Measurements from ENCODE around the gene SCAMP1.

SCAMP1 gene

DNA sequence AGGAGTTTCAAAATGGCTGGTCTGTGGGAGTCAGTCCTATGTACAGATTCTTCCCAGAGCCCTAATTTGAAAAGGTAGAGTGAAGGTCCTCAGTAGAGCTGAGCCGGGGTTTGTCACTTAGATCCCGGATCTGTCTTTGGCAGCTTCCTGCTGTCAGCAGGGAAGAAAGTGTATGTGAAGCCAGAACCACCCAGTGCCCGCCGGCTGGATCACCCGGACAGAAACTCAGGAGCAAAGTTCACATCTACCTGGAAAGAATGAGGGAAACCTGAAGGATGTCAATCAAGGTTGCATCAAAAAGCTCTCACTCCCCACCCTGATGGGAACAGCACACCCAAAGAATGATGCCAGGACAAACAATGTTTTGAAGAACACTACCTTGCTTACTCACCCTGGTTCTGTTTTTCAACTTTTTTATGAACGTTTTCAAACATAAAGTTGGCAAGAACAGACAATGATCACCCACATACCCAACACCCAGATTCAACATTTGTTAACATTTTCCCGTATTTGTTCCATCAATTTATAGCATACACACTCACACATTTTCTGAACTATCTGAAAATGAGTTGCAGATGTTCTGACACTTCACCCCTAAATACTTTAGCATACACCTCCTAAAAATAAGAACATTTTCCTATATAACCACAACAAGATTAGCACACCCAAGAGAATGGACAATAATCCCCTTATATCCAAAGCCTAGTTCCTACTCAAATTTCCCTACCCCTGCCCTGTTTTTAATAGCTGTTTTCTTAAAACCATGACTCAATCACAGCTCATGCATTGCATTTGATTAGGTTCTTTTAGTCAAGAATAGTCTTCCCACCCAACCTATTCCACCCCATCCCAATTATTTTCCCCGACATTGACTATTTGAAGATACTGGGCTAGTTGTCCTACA, 154.3 kb downstream of the SCAMP1 start:
- no peak for DNase-seq

DNA sequence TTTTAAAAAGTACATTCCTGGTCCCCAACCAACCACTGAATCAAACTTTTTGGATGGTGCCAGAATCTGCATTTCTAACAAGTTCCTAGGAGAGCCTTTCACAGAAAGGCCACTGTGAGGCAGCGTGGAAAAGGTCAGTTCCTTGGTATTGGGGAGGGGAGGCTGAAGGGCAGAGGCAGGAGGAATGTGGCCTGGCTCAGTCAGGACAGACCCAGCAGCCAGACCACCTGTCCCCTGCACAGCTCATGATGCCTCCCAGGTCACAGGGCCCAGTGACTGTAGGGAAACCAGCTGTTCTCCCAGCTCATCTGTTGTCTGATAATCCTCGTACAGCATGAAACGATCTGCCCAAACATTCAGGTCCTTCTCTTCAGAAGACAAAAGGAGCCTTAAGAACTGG, 155.3 kb downstream of the SCAMP1 start:
- no peak for DNase-seq

DNA sequence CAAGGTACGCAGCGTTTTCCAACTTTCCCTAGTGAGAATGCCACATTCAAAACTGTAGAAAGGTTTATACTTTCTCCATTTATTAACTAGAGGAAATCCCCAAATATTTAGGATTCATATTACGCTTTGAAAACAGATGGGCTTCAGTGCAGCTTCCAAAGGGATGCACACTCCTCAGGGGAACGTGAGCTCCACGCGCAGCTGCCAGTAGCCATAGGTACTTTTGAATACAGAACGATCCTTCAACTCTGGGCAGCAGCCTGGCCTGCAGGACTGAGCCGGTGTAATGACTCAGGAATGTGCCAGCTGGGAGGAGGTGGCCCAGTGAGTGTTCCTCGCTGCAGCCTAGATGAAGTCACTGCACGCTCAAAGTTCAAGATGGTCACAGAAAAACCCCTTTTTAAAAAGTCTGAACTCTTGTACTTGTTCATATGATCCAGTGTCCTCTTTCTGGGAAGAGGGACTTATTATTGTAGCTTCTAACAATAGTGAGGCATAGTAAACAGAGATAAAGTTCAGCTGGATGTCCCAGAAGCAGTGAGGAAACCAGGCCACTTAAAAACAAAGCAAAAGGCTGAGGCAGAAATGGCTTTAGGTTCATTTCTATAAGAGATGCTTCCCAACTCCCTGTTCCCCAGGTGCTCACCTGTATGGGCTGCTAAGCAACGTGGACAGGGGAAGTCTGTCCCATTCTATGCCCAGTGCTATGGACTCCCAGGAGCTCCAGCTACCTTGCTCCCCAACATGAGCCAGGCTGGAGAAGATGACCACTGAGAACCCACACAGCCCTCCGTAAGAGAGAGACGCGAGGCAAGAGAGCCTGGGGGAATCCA, 158.2 kb downstream of the SCAMP1 start:
- DNase-seq = no peak

DNA sequence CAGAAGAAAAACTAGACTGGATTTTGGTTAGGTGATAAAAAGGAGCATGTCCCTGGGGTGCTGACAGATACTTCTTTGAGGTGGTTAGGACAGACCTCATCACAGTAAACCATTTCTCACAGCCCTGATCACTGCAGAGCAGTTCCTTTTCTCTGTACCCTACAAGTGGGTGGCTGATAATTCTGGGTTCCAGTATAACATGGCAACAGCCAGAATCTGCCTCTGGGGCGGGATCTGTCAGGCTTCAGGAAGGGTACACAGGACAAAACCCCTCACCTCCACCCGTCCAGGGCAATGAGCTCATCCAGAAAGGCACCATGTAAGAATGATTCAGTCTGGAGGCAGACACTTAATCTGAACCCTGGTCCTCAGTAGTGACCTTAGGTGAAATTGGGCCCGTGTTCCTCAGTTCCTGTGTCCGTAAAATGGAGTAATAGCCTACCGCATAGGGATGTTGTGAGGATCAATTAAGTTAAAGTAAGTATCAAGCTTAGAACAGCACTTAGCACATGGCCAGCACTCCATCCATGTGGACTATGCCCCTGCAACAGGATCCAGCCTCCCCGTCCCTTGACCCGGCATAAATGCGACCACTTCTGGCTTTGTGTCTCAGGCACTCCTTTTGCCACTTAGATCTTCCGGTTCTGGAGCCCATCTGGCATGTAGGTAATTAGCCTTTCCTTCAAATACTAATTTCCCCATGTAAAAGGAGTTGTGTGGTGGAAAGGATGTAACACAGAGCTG, 159.0 kb downstream of the SCAMP1 start:
- no peak for DNase-seq

DNA sequence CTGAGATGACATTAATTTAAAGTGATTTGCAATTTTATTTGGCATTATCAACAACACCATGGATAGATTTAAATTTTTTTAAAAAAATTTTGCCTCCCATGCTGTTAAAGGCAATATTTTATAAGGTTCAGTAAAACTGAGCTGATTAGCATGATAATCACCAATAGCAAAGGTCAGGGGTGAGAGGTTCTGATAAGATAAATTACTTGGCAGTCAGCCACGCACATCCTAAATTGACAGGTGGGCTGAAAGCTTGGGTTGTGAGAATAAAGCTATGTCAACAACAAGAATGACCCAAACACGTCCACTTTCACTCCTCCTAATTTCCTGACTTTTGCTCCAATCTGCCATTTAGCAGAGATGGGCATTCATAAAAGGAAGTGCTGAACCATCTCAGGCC, 161.0 kb downstream of the SCAMP1 start:
- DNase-seq = no peak

DNA sequence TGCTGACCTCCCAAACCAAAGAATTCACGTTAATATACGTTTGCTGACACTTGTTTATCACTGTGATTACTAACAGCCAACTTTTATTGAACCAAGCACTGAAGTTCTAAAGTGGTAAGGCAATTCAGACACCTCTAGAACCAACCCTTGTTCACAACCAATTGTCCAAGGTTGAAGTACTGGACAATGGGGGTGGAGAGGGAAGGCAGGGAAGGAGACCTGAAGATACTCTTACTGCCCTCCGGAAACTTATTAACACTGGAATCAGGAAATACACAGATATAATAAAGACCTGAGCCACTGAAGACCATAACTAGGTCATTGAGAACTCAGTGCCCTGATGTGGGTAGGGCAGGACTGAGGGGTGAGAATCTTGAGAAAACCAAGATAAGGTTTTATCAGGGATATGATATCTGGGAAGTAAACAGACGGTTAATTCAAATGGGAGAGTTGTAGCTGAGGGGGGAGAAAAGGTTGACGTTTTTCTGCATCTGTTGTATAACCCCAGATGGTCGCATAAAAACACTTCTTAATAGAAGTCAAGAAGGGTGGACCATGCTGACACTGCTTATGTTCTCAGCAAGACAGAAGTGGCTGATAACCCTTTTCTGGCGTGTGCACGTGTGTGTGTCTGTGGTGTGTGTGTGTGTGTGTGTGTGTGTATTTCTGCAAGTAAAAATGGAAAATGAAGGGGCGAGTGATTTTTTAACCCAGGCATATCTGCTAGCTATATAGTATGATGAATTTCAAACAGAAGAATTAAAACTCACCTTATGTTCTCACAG, 162.3 kb downstream of the SCAMP1 start:
- no peak for DNase-seq

DNA sequence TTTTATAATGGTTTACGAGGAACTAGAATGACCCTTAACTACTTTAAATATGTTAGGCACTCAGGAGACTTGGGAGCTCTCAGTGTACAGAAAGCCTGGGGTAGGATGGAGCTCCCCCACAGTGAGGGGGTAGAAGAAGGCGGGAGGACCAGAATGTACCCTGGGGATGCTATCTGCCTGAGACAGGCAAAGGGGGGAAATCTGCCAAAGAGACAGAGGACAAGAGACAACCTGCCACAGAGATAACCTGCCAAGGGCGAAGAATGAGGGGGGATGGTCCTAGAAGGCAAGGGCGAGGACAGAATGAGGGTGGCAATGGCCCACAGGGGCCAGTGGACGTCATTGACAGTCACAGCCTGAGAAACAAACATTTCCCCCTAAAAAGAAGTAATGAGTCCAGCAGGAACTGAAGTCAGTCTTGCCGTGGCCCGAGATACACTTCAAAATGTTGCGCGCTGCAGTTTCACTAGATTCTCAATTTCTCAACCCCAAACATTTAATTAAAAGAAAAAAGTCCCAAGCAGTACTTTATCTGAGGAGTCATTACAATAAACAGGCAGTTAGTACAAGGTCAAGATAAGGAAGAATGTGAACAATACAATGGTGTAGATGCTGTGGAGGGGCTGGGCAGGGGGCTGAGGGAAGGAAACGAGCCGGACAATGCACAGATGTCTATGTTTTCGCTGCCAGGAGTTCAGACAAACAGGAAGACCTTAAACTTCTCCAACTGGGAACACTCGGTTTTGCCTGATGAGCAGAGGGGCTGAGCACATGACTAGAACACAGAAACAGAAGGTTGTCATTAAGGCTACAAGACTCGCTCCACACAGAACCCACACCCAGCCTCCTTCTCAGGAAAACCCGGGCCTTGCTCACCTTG, 163.1 kb downstream of the SCAMP1 start:
- no peak for DNase-seq

DNA sequence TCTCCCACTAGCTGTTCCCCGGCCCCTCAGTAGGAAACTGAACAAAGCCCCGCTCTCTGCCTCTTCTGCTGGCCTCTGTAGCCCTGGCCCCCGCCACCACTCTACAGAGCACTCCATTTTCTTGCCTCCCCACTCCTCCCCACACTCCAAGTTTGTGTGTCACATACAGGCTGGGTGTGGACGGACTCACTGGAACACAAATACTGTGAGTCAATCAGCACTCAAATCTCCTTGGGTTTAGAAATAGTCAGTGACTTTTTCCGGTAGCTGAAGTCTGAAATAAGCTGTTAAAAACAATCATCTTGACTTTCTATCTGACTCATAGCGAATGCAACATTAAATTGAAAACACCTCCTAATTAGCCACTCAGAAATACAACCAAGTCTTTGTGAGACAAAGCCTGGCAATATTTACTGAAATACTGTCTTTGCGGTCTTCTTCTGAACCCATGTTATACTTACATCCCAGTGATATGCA, 165.7 kb downstream of the SCAMP1 start:
- DNase-seq = no peak

DNA sequence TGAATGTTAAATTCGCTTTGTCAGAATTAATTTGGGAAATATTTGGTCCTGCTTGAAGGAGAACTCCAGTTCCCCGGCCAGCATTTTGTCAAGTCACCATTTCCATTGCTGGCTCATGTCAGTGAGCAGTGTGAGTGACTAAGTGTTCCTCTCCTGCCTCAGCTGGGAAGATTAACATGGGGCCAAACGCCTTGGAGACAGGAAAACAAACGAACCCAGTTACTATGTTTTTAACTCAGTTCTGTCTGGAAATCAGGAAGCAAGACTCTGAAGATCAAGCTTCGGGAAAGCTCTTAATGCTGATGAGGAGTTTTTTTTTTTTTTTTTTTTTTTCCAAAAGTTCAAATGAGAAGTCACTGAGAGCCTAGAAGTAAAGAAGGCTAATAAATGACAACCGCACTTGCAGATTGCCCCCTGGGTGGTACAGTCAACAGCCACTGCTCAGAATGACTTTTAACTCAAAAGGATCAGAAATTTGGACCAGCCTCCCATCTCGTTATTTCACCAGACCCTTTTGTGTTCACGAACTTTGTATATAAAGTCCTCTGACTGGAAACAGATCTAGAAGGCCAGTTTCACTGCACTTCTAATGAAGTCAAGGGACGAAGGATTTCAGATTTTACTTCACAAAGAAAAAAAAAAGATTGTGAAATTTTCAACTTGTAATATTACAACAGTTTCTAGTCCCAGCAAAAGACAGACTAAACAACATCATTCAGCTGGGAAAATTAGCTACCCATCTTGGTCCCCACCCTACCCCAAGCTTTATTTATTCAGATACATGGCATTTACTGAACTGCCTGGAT, 166.8 kb downstream of the SCAMP1 start:
- DNase-seq = no peak

DNA sequence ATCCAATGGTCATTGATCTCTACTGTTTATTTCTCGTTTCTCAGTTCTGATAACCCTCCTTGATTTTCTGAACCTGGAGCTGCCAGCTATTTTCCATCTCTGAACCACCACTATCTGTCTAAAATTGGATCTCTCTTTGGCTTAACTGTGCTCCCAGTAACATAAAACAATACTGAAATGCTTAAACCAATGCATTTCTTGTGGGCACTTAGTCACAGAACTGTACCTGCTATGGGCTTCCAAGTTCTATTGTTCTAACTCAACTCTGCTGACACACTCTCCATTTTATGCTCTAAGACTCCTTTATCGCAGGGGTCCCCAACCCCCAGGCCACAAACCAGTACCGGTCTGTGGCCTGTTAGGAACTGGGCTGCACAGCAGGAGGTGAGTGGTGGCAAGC, 167.5 kb downstream of the SCAMP1 start:
- DNase-seq = no peak

Measured in Kasumi-1 (cell line).